Activated naive CD4-positive, alpha-beta T cell treated with Interleukin-2 at 50 U/mL for 16 hours (primary cell): ENCODE data around the gene NUDT7.

Experiments used
- DNase-seq: peaks from one replicate; pipeline ENCODE4 v3.0.0-alpha.2; 2020

NUDT7 gene

DNA sequence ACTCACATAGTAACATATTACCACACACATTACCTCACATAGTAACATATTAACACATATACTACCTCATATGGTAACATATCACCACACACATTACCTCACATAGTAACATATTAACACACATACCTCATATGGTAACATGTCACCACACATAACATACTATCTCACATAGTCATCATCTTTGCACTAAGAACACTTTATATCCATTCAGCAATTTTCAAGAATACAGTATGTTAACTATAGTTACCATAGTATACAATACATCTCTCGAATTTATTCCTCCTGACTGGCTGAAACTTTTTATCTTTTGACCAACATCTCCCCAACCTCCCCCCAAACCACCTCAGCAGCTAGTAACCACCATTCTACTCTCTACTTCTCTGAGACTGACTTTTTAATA, 7.6 kb downstream of the NUDT7 start:
- DNase-seq = no peak

DNA sequence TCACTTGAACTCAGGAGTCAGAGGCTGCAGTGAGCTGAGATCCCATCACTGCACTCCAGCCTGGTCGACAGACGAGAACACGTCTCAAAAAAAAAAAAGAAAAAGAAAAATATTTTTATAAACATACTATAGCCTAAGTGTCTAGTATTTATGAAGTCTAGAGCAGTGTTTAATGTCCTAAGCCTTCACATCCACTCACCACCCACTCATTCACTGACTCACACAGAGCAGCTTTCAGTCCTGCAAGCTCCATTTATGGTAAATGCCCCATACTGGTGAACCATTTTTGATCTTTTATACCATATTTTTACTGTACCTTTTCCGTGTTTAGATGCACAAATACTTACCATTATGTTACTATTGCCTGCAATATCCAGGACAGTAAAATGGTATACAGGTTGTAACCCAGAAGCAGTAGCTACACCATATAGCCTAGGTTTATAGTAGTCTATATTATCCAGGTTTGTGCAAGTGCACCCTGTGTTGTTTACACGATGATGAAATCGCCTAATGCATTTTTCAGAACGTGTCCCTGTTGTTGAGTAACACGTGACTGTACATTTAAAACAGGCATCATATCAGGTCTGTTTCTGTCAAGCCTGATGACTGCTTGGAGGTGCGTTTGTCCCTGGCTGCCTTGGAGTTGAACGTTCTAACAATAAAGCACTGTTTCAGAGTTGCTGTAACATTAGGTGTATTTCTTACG, 10.1 kb downstream of the NUDT7 start:
- no peak for DNase-seq

DNA sequence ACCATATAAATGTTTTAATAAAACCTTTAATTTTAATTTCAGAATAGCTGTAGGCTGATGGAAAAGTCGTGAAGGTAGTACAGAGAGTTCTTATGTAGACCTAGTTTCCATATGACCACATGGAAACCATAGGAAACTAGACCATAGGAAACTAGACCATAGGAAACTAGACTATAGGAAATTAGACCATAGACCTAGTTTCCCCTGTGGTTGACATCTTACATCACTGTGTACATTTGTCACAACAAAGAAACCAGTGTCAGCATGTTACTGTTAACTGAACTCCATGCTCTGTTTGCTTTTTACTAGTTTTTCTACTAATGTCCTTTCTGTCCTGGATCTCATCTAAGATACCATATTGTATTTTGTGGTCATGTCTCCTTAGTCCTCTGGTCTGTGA, 14.6 kb downstream of the NUDT7 start:
- no peak for DNase-seq

DNA sequence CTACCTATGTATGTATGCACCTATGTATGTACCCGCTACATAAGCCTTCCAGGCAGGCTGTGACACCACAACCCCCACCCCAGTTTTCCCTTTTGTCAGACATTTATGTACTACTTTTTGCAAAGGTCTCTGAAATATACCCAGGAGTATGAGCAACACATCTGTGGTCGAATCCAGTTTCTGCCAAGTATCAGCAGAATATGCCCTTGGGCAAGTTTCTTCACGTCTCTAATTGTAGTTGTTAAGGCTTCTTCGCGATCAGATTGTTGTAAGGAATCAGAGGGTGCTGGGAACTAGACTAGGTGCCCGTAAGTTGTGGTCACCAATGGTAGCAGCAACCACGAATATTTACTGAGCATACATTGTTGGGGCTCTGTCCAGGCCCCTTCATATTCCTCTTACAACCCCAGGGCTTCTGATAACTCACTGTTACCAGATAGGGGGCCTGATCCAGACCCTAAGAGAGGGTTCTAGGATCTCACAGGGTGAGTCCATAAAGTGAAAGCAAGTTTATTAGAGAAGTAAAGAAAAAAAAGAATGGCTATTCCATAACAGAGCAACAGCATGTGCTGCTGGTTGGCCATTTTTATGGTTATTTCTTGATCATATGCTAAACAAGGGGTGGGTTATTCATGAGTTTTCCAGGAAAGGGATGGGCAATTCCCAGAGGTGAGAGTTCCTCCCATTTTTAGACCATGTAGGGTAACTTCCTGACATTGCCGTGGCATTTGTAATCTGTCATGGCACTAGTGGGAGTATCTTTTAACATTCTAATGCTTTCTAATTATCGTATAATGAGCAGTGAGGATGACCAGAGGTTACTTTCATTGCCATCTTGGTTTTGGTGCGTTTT, 16.6 kb downstream of the NUDT7 start:
- DNase-seq = no peak

DNA sequence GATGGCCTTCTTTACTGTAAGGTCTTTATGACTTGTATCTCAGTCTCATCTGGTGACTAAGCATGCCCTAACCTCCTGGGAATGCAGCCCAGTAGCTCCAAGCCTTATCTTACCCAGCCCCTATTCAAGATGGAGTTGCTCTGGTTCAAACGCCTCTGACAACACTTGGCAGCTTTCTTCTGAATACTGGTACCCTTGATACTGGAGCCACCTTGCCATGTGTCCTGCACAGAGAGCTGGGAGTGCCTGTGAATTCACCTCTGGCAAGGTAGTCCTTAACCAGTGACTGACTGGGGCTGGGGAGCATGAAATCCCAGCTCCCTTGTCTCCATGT, 17.2 kb downstream of the NUDT7 start:
- DNase-seq = no peak

DNA sequence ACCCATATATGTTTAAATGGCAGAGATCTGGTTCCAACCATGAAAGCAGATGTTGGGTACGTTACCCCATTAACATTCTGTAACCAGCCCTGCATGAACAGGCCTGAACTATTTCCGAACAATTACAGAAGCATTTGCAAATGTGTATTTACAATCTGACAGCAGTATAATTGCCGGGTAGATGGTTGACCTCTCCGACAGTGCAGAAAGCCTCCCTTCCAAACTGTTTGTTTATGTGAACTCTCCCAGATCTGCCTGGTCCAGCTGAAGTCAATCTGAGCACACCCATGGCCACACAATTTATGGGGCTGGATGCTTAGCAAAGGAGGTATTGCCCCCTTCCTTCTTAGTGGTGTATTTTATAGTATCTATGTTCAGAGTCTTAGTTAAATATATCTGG, 21.8 kb downstream of the NUDT7 start:
- no peak for DNase-seq

DNA sequence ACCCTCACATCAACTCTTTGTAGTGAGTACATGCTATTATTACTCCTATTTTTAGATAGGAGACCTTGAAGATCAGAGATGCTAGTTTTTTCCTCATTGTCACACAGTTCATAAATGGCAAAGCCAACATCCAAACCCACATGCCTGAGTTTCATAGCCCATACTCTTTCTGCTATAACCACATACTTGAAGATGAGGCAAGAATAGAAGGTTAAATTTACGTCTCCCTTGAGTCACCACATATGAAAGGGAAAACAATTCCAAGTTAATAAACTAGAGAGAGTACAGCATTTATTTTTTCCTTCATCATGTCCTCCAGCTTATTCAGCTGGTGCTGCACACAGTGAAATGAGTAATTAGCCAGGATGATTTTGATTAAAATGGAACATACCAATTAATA, 23.7 kb downstream of the NUDT7 start:
- no peak for DNase-seq

DNA sequence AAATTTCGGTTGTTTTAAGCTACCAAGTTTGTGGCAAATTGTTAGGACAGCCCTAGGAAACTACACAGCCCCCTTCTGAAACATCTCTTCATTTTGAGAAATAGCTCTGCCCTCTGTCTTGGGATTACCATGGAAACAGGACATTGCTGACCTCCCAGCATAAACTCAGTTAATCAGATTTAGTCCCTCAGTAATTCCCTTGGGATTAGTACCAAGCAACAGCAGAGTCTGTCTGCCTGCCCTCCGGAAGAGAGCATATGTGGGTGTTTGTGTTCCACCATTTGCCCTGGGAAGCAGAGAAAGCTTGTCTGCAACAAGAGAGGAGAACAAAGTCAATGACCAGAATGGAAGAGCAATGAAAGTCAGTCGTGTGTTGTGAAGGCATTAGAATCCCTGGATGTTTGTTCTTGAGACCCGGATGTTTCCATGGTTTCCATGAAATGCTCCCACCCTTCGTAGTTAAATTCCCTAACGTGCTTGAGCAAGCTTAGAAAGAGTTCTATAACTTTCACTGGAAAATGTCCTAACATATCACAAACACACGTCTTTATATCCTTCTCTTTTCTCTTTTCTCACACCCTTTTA, 26.2 kb downstream of the NUDT7 start:
- DNase-seq = no peak

DNA sequence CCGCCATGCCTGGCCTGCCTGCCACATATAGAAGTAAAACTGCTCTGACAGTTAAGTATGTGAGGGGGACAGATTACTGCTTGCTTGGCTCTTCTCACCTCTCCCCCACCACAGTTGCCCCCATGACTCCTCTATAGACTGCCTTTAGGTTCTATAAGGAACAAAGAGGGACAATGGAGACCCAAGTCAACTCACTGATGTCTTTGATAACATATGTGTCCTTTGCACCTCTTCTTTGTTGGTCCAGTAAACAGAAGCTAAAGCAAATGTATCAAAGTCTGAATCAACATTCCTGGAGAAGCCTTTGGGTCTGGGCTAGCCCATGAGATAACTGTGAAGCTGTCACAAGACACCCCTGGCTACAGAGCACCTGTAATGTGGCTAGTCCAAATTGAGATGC, 27.1 kb downstream of the NUDT7 start:
- DNase-seq = no peak

DNA sequence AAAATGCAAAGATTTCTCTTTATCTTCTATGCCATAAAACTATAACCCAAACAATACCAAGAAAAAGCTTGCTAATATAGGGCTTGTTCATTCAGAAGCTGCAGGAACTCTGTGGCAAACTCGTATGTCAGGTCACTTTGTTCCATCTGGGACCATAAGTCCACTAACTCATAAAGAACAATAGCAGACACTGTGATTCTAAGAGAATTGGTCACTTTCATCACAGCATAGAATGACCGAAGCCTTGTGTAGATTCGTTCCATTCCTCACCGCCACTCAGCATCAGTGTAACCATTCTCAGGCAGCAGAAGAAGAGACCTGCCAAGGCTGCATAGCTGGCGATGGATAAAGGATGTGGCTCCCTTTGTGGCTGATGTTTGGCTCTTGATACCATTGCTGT, 35.7 kb downstream of the NUDT7 start:
- no peak for DNase-seq

DNA sequence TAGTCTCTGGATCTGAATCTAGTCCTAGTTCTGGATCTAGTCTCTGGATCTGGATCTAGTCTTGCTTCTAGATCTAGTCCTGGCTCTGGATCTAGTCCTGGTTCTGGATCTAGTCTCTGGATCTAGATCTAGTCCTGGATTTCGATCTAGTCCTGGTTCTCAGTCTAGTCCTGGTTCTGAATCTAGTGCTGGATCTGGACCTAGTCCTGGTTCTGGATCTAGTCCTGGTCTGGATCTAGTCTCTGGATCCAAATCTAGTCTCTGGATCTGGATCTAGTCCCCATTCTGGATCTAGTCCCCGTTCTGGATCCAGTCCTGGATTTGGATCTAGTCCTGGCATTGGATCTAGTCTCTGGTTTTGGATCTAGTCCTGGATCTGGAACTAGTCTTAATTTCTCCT, 36.2 kb downstream of the NUDT7 start:
- no peak for DNase-seq

DNA sequence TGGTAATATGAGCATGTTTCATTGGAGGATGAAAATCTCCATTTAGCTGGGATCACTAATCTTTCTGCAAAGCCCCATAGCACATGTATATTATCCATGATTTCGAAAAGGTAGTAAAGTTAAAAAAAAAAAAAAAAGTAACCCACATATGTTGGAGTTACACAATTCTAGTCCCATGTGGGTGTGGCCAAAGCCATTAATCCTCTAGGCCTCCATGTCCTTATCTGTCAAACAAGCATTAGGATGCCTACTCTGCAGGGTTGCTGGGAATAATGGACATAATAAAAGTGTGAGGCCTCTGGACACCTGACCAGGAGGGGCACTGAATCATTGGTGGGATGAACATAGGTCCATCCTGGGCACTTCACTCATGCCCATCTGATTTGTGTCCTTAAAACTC, 36.9 kb downstream of the NUDT7 start:
- no peak for DNase-seq

DNA sequence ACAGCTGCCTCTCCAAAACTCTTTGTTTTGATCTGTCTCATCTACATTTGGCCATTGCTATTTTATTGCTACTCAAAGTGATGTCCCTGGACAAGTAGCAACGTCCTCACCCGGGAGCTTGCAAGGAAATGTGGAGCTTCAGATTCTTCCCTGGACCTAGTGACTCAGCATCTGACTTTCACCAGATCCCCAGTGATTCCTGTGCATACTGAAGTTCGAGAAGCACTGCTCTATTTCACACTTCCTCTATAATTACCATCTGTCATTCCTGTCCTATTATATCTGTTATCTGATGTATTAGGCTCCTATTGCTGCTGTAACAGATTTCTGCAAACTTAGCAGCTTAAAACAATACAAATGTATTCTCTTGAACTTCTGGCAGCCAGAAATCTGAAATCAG, 37.5 kb downstream of the NUDT7 start:
- DNase-seq = no peak

DNA sequence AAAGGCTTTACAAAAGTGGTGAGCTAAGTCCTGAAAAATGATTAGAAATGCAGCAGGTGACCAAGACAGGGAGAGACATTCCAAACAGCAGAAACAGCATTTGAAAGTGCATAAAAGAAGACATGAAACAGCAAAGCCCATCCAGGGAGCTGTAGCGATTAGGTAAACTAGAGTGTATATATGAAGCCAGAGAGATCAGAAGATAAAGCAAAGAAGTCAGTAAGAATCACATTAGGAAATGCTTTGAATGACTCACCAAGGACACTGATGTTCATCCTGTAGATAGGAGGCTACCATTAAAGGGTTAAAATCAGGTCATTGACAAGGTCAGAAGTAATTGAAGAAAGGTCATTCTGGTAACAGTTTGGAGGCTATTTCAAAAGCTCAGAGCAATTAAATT, 38.5 kb downstream of the NUDT7 start:
- no peak for DNase-seq

DNA sequence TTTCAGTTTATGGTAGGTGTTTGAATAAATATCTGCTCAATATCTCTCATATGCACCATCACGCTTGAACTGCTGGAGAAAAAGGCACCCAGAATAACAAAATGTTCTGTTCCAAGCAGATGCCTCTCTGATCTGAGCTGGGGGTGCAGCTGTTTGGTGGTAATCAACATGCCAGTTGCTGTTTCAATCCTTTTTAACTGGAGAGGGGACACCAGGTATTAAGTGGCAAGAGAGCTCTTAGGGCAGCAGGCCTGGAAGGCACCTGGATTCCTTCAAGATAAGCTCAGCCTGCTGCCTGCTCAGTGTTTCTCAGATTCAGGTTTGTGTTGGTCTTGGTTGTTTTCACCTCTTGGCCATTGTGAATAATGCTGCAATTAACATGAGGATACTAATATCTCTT, 38.9 kb downstream of the NUDT7 start:
- no peak for DNase-seq

DNA sequence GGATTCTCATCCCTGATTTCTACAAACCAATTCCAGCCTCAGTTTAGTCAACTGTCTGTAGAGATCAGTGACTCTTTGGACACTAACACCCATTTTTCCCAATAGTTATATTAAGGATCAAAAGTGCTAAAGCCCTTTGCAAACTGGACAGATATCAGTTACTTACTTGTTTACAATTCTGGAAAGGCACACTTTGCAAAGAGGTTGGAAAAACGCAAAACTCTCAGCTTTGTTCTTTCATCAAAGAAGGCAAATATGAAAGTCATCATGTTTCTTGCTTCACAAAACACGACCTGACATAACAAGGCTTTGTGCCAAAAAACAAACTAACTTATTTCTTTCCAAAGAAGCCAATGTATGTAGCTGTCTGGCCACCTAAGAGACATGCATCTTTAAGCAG, 39.9 kb downstream of the NUDT7 start:
- DNase-seq = no peak

DNA sequence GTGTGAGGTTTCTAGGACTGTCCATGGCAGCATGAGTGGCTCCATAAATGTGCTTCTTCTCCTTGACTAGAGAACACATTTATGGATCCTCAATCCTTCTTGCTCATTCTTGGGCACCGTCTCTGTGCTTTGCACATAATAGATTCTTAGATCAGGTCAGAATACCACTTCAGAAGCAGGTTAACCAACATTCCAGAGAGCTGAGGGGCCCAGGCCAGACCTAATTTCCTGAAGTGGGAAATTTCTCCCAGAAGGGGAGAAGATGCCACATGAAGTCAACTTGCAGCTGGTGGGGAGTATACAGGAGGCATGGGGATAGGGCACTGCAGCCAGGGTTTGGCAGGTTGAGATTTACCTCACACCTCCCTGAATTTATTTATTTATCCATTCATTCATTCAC, 41.7 kb downstream of the NUDT7 start:
- DNase-seq = no peak

DNA sequence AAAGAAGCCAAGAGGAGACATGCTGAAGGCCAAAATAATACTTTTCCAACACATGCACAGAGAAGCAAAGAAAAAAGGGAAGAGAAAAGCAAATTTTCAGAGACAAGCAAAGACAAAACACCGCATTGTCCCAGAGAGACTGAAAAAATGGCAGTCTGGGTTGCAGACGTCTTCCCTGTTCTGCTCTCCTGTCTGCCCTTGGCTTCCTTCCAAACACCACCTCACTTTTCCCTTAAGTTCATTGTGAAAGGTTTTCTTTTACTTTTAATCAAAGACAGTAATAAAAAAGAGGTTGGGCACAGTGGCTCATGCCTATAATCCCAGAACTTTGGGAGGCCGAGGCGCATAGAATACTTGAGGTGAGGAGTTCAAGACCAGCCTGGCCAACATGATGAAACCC, 44.9 kb downstream of the NUDT7 start:
- no peak for DNase-seq

DNA sequence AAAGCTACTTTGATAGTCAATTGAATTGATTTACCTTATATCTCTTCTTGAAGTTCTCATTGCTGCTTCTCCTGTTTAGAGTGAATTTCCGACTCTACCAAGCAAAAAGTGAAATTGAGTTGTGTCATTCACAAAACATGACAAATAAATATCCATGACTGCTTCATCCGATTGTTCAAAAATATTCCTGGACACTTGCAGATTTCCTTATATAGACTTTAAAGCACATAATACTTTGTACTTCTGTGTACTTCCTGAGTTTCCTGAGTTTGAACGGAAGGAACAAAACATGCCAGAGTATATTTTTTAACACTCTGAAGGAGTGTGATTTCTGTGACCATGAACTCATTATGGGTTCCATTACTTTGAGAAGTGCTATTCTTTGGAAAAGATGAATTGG, 45.5 kb downstream of the NUDT7 start:
- DNase-seq = no peak

DNA sequence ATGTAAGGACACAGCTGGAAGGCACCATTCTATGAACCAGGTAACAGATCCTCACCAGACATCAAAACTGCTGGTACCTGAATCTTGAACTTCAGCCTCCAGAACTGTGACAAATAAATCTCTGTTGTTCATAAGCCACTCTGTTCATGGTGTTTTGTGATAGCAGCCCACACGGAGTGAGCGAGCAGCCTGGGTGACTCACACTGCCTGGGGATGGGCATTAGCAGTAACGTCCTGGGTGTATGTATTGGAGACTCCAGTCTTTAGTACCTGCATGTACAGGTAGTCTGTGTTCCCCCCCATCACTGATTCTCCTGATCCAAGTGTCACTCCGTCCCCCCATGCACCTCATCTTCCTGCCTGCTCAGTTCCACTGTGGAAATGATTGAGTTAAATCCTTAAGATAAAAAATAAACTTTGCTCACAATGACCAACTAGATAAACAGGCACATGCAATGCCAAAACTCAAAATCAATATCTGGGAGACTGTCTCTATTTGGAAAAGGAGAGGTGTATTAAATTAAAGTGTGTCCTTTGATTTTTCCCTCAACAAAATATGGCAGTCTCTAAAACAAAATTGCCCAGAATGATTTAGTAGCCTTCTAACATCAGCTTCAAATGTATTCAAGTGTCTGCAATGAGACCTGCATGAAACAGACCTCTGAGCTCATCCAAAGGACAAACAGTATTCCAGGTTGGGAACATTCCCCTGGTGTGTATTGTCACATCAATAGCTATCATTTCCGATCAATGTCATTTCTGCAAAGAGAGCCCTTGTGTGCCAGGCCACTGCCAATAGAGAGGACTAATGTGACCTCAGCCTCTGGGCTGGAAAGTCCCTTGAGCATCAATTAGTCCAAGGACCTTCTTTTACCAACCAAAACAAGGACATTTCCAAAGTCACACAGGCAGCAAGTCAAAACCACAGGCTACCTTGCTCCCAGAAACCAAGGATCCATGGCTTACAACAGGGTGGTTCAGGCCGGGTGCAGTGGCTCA, 53.9 kb downstream of the NUDT7 start:
- no peak for DNase-seq

DNA sequence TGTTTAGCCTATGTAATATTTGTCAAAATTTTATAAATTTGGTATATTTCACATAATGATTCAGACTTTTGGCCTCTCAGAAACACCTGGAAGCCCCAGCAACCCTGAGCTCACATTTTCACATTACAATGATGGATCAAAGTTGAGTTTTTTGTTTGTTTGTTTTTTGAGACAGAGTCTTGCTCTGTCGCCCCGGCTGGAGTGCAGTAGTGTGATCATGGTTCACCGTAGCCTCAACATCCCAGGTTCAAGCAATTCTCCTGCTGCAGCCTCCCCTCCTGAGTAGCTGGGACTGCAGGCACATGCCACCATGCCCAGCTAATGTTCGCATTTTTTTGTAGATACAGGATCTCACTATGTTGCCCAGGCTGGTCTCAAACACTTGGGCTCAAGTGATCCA, 55.4 kb downstream of the NUDT7 start:
- no peak for DNase-seq

DNA sequence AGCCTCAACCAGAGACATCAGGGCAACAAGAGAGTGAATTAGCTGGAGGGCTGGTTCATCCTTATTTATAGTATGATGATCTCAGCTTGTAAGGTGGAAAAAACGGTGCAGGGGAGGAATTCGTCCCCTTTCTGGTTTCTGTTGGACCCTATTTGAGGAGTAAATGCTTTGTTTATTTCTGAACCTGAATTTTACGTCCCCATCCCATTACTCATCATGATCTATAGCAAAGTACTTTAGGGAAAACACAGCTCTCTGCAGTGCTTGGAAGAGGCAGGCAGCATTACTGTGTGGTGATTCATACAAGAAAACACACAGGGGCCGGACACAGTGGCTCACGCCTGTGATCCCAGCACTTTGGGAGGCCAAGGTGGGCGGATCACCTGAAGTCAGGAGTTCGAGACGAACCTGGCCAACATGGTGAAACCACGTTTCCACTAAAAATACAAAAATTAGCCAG, 58.1 kb downstream of the NUDT7 start:
- DNase-seq = no peak

DNA sequence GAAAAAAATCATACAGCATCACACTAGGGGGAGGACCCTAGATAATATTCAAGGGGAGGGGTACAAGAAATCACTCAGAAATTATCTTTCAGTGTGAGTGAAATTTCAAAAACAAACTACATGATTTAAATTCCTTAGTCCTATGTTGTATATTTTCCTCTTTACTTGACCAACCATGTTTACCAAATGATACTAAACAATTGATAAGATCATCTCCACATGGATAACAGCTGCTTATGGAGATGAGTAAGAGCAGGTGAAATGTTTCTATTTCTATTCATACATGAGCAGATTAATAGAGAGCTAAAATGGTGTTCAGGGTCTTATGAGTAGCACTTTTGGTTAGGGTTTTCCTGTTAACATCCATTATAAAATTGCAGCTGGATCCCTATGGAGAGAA, 58.8 kb downstream of the NUDT7 start:
- DNase-seq = no peak
